DND-41 (cell line): Measurements from ENCODE around the gene ZNF560.

Experiments used
- ATAC-seq: fragments of 200-7000 bp; cut with Tn5 transposase; 3 replicates; pipeline ENCODE4 v1.9.1; 2021; ENCODE audit warnings: low read depth; ENCODE audit not compliant: insufficient read depth
- DNase-seq: peaks from one replicate; pipeline ENCODE4 v3.0.0-alpha.2; 2020
- H2AFZ ChIP-seq: 2 replicates; pipeline ENCODE4 v1.6.0; 2012; ENCODE audit warnings: low read depth, low read length
- H3K27ac ChIP-seq: 2 replicates; pipeline ENCODE4 v1.5.1; 2012; ENCODE audit warnings: low read length, inconsistent platforms
- H3K27me3 ChIP-seq: fragments of 200-600 bp; sonication (generic); 2 replicates; pipeline ENCODE4 v1.6.0; 2012; ENCODE audit warnings: low read length, mild to moderate bottlenecking, inconsistent platforms; ENCODE audit not compliant: insufficient read depth, poor library complexity
- H3K36me3 ChIP-seq: 2 replicates; pipeline ENCODE4 v1.5.1; 2012; ENCODE audit warnings: low read length, inconsistent platforms; ENCODE audit not compliant: insufficient read depth
- H3K4me1 ChIP-seq: 2 replicates; pipeline ENCODE4 v1.5.1; 2012; ENCODE audit warnings: mild to moderate bottlenecking, low read length; ENCODE audit not compliant: insufficient read depth
- H3K4me2 ChIP-seq: 2 replicates; pipeline ENCODE4 v1.6.0; 2012; ENCODE audit warnings: mild to moderate bottlenecking, moderate library complexity, low read length, inconsistent platforms; ENCODE audit not compliant: insufficient read depth
- H3K4me3 ChIP-seq, 2 experiments: fragments of 200-600 bp in 1 of 2; shearing (Covaris generic) in 1 of 2; 2 replicates each; pipeline ENCODE4 v1.5.1; 2012 to 2016; ENCODE audit warnings: inconsistent platforms in 2 of 2, low read length in 2 of 2, mild to moderate bottlenecking in 2 of 2, low read depth in 1 of 2, moderate library complexity in 1 of 2
- H3K79me2 ChIP-seq: 2 replicates; pipeline ENCODE4 v1.6.0; 2012; ENCODE audit warnings: low read length, inconsistent platforms; ENCODE audit not compliant: insufficient read depth
- H3K9ac ChIP-seq: 2 replicates; pipeline ENCODE4 v1.6.0; 2012; ENCODE audit warnings: low read depth, mild to moderate bottlenecking, inconsistent platforms, low read length, moderate library complexity
- H3K9me3 ChIP-seq: 2 replicates; pipeline ENCODE4 v1.5.1; 2012; ENCODE audit warnings: low read length, moderate library complexity, mild to moderate bottlenecking, inconsistent platforms; ENCODE audit not compliant: insufficient read depth, severe bottlenecking
- H4K20me1 ChIP-seq: 2 replicates; pipeline ENCODE4 v1.6.0; 2012; ENCODE audit warnings: low read length; ENCODE audit not compliant: insufficient read depth
- EZH2 ChIP-seq: IDR thresholded peaks from 3 replicates; pipeline ENCODE4 v1.6.1; 2012; ENCODE audit warnings: borderline replicate concordance, low read depth, mild to moderate bottlenecking, moderate library complexity, low read length, inconsistent platforms; ENCODE audit not compliant: severe bottlenecking
- TF ChIP-seq, protein P1 (sequence below): IDR thresholded peaks from 2 replicates; pipeline ENCODE4 v1.5.1; 2012; ENCODE audit warnings: borderline replicate concordance, low read length, moderate library complexity, mild to moderate bottlenecking; ENCODE audit not compliant: poor library complexity, severe bottlenecking; ENCODE audit errors: extremely low read depth

ZNF560 gene

DNA sequence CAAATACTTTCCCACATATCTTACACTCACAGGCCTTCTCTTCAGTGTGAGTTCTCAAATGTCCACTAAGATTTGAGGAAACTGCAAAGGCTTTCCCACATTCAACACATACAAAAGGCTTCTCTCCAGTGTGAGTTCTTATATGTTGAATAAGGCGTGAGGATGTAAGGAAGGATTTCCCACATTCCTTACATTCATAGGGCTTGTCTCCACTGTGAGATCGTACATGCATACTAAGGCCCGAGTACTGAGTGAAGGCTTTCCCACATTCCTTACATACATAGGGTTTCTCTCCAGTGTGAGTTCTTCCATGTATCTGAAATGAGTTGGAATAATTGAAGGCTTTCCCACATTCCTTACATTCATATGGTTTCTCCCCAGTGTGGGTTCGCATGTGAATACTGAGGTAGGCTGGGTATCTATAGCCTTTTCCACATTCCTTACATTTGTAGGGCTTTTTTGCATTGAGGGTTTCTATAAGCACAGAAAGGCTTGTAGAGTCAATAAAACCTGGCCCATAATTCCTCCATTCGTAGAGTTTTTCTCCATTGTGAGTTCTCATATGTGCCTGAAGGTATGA, 30.4 kb upstream of the ZNF560 start:
- Histone ChIP-seq H3K9me3 (peaks cover 75% of the 10 kb centered on the region), H3K4me2 (no peak overlapping the region), H3K4me1 (no peaks in the 10 kb centered on the region), H4K20me1 (no peaks in the 10 kb centered on the region), H3K27me3 (no peaks in the 10 kb centered on the region), H3K4me3 (no peak overlapping the region), H3K79me2 (no peaks in the 10 kb centered on the region), H3K27ac (no peak overlapping the region), H3K9ac (no peak overlapping the region), H2AFZ (no peak overlapping the region), H3K36me3 (peaks cover 80% of the 10 kb centered on the region)
- no peak for DNase-seq
- no peak for ATAC-seq
- TF ChIP-seq, protein P1, sequence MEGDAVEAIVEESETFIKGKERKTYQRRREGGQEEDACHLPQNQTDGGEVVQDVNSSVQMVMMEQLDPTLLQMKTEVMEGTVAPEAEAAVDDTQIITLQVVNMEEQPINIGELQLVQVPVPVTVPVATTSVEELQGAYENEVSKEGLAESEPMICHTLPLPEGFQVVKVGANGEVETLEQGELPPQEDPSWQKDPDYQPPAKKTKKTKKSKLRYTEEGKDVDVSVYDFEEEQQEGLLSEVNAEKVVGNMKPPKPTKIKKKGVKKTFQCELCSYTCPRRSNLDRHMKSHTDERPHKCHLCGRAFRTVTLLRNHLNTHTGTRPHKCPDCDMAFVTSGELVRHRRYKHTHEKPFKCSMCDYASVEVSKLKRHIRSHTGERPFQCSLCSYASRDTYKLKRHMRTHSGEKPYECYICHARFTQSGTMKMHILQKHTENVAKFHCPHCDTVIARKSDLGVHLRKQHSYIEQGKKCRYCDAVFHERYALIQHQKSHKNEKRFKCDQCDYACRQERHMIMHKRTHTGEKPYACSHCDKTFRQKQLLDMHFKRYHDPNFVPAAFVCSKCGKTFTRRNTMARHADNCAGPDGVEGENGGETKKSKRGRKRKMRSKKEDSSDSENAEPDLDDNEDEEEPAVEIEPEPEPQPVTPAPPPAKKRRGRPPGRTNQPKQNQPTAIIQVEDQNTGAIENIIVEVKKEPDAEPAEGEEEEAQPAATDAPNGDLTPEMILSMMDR, result no peak
- no peak for TF ChIP-seq EZH2

DNA sequence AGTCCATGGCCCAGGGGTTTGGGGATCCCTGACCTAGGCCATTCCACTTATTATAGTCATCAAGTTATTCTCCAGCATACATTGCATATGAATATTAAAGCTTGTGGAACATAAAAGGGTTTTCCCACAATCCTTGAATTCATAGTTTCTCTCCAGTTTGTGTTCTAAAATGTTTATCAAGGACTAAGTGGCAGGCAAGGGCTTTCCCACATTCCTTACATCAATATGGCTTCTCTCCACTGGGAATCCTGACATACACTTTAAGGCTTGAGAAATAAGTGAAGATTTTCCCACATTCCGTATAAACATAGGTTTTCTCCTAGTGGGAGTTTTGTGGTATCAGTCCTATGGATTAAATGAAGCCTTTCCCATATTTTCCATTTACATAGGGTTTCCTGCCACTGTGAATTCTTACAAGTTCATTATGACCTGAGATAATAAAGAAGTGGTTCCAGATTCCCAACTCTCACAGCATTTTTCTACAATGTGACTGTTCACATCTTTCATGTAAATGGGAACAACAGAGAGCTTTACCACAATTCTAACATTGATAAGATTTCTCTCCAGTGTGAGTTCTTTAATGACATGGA, 25.6 kb upstream of the ZNF560 start:
- H3K4me2 ChIP-seq, result no peak overlapping the region
- H3K27ac ChIP-seq, result no peak overlapping the region
- H3K27me3 ChIP-seq, result no peaks in the 10 kb centered on the region
- no peak for TF ChIP-seq EZH2
- TF ChIP-seq, protein P1, result no peak
- peaks cover 31% of the 10 kb centered on the region for H3K36me3 ChIP-seq
- no peak overlapping the region for H3K4me3 ChIP-seq
- no peaks in the 10 kb centered on the region for H3K4me1 ChIP-seq
- H3K9me3 ChIP-seq, result peaks cover 56% of the 10 kb centered on the region
- H2AFZ ChIP-seq, result no peak overlapping the region
- H4K20me1 ChIP-seq, result no peaks in the 10 kb centered on the region
- no peak overlapping the region for H3K9ac ChIP-seq
- no peaks in the 10 kb centered on the region for H3K79me2 ChIP-seq
- DNase-seq, result no peak
- no peak for ATAC-seq

DNA sequence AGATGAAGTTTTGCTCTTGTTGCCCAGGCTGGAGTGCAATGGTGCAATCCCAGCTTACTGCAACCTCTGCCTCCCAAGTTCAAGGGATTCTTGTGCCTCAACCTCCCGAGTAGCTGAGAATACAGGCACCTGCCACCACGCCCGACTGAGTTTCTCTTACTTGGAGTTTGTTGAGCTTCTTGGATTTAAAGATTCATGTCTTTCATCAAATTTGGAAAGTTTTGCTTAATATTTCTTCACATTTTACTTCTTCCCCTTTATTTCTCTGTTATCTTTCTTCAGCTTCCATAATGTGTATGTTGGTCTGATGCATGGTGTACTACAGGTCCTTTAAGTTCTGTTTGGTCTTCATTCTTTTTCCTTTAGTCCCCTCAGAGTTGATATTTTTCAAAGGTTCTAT, 8.9 kb upstream of the ZNF560 start:
- H2AFZ ChIP-seq, result no peak overlapping the region
- H3K79me2 ChIP-seq, result no peaks in the 10 kb centered on the region
- no peaks in the 10 kb centered on the region for H4K20me1 ChIP-seq
- H3K9me3 ChIP-seq, result peaks cover 13% of the 10 kb centered on the region
- DNase-seq (no peak), ATAC-seq (no peak)
- H3K27ac ChIP-seq, result no peak overlapping the region
- no peak overlapping the region for H3K4me3 ChIP-seq
- H3K36me3 ChIP-seq, result no peaks in the 10 kb centered on the region
- H3K4me1 ChIP-seq, result no peaks in the 10 kb centered on the region
- no peak overlapping the region for H3K9ac ChIP-seq
- TF ChIP-seq, protein P1, result no peak
- no peak for TF ChIP-seq EZH2
- H3K4me2 ChIP-seq, result no peak overlapping the region
- no peaks in the 10 kb centered on the region for H3K27me3 ChIP-seq
